Cerebellar nuclear complex (tissue), 1 donor: ENCODE results near the gene PABPC1L.
A peak's percentile ranks its signal among the peaks of the same experiment; 100 is the strongest.
"Not testable (repeated sequence)": the region's sequence is repeated elsewhere in the genome, so short reads cannot be mapped to it uniquely, and the experiment has no call there.

Source experiments
- DNase-seq, 2 experiments: peaks; one replicate each; lab custom pipeline; 2025; lab: John Stamatoyannopoulos, UW

Gene PABPC1L

DNA sequence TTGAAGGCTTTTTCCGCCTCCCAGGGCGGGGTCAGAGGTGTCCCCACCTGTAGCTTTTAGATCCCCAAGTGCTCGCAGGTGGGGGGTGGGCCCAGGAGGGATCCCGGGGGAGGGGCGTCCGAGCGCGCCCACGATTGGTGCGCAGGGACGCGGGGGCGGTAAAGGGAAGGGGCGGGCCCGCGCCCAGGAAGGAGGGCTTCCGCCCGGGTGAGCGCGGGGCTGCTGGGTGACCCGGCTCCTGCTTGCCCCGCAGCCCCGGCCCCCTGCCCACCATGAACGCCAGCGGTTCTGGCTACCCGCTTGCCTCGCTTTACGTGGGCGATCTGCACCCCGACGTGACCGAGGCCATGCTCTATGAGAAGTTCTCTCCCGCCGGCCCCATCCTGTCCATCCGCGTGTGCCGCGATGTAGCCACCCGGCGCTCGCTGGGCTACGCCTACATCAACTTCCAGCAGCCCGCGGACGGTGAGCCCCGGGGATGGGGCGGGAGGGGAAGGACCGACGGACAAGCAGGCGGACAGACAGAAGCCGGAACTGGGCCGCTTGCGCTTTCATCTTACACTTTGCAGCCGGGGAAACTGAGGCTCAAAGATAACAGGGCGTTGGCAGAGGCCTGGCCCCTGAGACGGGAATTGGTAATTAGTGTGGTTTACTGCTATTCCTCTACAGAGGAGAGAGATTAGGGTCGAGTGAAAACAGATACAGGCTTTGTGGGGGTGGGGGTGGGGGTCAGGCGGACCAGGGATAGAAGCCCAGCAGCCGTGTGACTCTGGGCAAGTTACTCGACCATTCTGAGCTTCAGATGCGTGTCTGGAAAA lies at the start of gene PABPC1L:
Gene PABPC1L (plus strand): TSS at position 189 of the 818 bp plus-strand sequence. CDS start 84 bp downstream, at position 273.
- no peak for DNase-seq

DNA sequence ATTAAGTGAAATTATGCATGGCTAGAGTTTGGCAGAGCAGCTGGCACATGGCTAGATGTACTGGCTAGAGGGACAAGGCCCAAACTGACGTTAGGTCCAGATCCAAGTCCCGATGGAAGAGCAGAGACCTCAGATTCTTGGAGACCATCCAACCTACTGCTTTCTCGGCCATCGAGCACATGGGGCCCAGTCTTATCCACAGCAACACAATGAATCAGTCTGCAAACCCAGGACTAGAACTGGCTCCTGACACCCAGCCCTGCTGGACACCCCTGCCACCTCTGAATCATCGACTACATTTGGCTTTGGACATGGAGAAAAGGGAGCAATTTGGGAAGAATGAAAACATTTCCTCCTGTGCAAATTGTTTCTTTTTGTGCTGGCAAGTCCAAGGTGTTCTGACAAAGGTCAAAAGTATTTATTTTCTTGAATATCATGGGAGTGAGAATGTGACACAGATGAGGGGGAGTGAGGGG lies 48.3 kb upstream of the PABPC1L start:
- no peak for DNase-seq

- DNase-seq, result no peak
Measured at GRCh38 chr20:44862286-44862685, 47.6 kb upstream of the PABPC1L start.

DNA sequence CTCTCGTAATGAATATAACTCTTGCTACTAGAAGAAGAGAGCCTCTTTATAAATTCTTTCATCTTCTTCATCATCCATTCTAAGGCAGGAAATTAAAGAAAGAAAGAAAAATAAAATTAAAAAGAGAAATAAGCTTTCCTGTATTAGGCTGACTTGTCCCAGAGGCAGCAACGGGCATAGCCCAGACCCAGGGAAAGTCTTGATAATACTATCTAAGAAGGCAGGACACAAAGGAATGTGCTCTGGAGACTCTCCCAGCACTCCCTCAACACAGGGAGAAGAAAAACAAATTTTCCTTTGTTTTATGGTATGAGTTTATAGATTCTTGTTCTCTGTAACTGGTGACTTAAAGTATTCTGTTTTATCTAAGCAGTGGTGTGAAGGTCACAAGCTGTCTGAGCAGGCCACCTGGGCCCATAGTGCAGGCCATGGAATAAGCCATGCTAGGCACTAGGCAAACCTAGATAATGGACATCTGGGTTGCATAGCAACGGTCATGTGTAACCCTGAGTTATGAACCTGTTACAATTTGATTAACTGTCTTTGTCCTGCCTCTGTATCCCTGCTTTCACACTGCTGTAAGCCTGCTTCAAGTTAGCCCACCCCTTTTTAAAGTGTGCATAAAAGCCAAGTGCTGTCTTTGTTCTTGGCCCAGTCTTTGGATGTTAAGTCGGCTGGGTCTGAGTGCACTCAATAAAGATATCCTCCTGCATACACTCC lies 46.3 kb upstream of the PABPC1L start:
- not testable (repeated sequence) for DNase-seq

- not testable (repeated sequence) for DNase-seq
Measured at GRCh38 chr20:44864493-44864892, 45.4 kb upstream of the PABPC1L start.

DNA sequence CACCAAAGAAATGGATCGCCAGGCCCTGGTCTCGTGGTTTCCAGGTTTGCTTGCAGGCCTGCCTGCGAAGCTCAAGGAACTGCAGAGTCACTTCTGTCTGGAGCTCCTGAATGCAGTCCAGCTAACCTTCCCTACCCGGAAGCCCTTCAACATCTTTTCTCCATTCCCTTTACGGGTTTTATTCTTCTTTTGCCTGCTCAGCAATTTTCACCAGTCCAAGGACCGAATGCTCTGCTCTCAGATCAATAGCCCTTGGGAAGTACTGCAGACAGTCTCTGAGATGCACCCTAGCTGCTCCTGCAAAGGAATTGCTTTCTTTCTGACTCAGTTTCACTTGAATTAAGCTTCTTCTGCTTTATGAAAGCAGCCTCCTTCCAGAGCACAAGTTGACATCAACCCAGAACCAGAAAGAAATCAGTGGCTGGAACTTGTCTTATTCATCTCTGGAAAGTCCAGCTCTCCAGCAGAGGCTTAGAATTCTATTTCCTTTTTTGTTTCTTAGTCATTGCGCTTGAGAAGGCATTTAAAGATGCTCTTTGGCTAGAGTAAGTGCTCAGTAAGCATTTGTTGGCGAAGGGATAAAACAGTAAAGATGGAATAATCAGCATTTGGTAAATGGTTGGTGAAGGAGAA lies 43.0 kb upstream of the PABPC1L start:
- no peak for DNase-seq

- no peak for DNase-seq
Measured at GRCh38 chr20:44869471-44869870, 40.4 kb upstream of the PABPC1L start.

DNA sequence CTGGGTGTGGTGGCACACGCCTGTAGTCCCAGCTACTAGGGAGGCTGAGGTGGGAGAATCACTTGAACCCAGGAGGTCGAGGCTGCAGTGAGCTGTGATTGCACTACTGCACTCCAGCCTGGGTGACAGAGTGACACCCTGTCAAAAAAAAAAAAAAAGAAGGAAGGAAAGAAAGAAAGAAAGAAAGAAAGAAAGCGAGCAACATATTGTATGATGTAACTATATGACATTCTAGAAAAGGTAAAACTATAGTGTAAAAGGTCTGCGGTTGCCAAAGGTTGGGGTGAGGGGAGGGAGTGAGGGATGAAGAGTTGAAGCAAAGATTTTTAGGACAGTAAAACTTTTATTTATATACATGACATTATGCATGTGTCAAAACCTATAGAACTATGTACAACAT lies 27.5 kb upstream of the PABPC1L start:
- not testable (repeated sequence) for DNase-seq

GRCh38 chr20:44883214-44883902 lies 26.5 kb upstream of the PABPC1L start:
- DNase-seq, result no peak

GRCh38 chr20:44884907-44885391 lies 24.9 kb upstream of the PABPC1L start:
- DNase-seq, result no peak

DNA sequence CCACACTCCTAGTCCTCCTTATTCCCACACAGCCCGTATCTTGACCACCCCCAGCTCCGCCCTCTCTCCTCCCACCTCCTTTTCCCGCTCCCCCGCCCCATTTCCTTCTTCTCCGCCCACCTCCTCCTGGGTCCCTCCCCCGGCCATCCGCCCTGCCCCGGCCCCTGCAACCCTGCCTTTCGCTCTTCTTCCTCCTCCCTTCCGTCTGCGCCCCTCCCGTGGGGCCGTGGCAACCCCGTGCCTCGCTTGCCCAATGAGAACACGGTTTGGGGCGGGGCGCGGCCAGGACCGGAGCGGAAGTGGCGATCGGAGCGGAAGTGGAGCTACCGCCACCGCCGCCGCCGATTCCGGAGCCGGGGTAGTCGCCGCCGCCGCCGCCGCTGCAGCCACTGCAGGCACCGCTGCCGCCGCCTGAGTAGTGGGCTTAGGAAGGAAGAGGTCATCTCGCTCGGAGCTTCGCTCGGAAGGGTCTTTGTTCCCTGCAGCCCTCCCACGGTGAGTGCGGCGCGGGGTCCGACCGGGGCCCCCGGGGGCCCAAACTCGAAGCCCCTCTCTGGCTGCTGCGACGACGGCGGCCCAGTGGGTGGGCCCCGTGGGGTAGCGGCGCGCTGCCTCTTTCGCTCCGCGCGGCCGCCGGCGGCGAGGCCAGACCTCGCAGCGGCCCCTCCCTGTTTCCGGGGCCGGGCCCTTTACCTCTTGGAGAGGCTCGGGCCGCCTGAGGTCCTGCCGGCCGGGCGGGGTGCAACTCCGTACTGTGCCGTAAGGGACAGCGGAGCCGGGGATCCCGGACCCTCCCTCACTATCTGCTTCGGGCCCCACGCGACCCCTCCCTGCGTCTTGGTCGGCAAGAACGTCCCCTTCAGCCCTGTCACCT lies 24.2 kb upstream of the PABPC1L start, which contains the start of gene YWHAB:
Gene YWHAB (plus strand): TSS at position 314 of the 874 bp plus-strand sequence. CDS start 15,829 bp downstream, outside the sequence.
- DNase-seq, result peak; percentile 89 to 92

- no peak for DNase-seq
Measured at GRCh38 chr20:44886266-44886651, 23.6 kb upstream of the PABPC1L start.

- DNase-seq, result no peak
Measured at GRCh38 chr20:44886828-44887227, 23.0 kb upstream of the PABPC1L start.

- no peak for DNase-seq
Measured at GRCh38 chr20:44887466-44887865, 22.4 kb upstream of the PABPC1L start.

GRCh38 chr20:44888226-44889103 lies 21.4 kb upstream of the PABPC1L start:
- DNase-seq, result no peak

GRCh38 chr20:44891826-44892225 lies 18.0 kb upstream of the PABPC1L start:
- DNase-seq, result no peak

GRCh38 chr20:44894959-44895358 lies 14.9 kb upstream of the PABPC1L start:
- no peak for DNase-seq

DNA sequence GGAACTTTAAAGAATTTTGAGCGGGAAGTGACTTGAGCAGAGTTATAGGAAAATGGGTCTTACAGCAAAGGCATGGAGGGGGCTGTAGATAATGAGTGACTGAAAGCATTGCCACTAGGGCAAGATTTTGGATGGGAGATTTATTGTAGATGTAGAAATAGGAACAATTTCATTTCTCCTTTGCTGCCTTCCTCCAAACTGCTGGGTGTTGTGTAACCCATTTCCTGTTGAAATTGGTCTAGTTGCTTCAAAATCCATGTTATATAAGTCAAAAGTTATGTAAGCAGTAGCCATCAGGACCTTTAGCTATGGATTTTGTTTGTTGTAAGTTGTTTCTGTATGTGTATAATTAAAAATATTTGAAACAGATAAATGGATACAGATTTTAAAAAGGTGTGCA lies 13.3 kb upstream of the PABPC1L start:
- no peak for DNase-seq

GRCh38 chr20:44897133-44897532 lies 12.7 kb upstream of the PABPC1L start:
- DNase-seq, result no peak
